Upper lobe of left lung (tissue), 4 donors: ENCODE measurements around the gene TIMMDC1.

Experiments used
- CTCF ChIP-seq, 6 experiments: fragments of 450-650 bp in 4 of 6; fragments of 200-600 bp in 2 of 6; sonication (generic) in 2 of 6; IDR thresholded peaks; one replicate each; pipeline ENCODE4 v1.5.1; 2016 to 2019; ENCODE audit warnings: antibody characterized with exemption in 6 of 6
- EP300 ChIP-seq, 4 donors: sonication (generic); formaldehyde crosslinking; IDR thresholded peaks; one replicate each; pipeline ENCODE4 v1.5.1; 2017; ENCODE audit warnings: antibody characterized with exemption in 4 of 4, control low read depth in 2 of 4
- POLR2A ChIP-seq, 4 donors: fragments of 450-650 bp; IDR thresholded peaks; one replicate each; pipeline ENCODE4 v1.5.1; 2016 to 2017; ENCODE audit warnings: antibody characterized with exemption in 4 of 4, mild to moderate bottlenecking in 2 of 4
- POLR2AphosphoS5 ChIP-seq, 2 donors: sonication (generic); formaldehyde crosslinking; IDR thresholded peaks; one replicate each; pipeline ENCODE4 v1.5.1; 2017; ENCODE audit warnings: antibody characterized with exemption in 2 of 2

DNA sequence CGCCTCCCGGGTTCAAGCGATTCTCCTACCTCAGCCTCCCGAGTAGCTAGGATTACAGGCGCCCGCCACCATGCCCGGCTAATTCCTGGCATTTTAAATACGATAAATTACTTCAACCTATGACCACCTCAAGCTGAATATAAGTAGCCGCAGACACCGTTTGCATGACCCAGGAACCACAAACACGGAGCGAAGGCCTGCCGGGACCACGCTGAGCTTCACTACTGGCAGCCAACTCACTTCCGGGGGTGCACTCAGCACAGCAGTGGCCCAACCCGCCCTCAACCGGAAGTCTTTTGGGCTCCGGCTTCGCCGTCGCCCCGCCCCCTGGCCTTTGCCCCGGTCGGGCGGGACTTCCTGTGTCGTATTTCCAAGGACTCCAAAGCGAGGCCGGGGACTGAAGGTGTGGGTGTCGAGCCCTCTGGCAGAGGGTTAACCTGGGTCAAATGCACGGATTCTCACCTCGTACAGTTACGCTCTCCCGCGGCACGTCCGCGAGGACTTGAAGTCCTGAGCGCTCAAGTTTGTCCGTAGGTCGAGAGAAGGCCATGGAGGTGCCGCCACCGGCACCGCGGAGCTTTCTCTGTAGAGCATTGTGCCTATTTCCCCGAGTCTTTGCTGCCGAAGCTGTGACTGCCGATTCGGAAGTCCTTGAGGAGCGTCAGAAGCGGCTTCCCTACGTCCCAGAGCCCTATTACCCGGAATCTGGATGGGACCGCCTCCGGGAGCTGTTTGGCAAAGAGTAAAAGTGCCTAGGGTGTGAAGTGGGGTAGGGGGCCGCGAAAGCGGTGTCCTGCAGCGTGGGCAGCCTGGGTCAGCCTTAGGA lies at the start of gene TIMMDC1:
- TF ChIP-seq POLR2A (IDR thresholded peaks at IDR 0.05) (peak; percentile 53 to 93 (median 84)), CTCF (IDR thresholded peaks at IDR 0.05) (no peak), POLR2AphosphoS5 (IDR thresholded peaks at IDR 0.05) (peak; percentile 93 to 94), EP300 (IDR thresholded peaks at IDR 0.05) (peak in 1 of 4 donors; percentile 26)
